ENCODE data around the gene FHDC1.

Gene FHDC1

DNA sequence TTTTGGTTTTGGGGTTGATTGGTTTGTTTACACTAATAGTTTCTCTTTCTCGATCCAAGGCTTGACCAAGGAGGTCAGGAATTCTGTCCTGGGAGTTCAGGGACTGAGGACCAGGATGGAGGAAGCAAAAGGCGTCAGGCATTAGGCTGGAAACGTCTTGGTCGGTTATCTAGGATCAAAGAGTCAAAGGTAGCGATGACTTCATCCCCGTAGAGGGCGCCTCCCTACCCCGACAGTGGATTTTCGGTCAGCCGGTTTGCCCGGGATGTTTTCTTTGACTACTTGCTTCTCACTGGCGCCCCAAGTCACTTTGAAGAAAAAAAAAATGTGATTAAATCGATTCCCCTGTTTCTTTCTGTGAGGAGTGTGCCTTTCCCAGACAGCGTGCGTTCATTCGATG, 980 bp upstream of the FHDC1 start:
- no peak for DNase-seq (ENCODE audit: low read depth)

DNA sequence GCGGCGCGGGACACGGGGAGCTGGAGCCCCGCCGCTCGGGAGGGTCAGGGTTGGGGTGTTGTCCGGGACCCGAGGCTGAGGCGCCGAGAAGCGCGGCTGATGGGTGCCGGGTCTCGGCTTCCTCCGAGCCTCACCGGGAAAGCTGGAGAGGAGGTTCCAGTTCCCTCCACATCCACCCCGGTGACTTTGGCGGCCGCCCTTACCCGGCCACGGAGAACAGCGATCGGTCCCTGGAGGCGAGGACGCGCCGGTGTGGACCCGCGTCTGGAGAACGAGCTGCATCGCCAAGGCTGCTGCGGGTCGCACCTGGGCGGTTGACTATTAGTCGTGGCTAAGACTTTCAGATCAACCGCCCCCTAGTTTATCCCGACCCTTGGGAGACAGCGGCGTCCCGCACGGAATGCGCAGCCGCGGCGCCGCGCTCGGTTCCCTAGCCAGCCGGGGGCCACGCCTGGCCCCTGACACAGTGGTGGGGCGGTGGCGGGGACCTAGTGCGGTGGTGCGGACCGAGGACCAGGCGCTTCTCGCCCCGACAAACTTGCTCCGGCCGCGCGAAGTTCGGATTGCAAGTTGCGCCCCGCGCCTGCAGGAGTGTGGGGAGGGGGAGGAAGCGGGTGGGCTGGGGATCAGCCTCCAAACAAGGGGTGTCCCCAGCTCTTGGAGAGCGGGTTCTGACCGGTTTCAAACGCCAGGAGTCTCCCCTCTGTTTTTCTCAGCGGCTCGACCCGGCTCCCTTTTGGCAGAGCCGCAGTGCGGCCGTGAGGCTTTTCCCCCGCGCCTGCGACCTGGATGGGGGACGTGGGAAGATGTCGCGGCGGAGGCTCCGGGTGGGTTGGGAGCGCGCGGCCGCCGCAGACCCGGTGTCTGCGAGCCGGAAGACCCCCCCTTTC, 568 bp downstream of the FHDC1 start:
- peak; percentile 9 for DNase-seq (ENCODE audit: low read depth)

DNA sequence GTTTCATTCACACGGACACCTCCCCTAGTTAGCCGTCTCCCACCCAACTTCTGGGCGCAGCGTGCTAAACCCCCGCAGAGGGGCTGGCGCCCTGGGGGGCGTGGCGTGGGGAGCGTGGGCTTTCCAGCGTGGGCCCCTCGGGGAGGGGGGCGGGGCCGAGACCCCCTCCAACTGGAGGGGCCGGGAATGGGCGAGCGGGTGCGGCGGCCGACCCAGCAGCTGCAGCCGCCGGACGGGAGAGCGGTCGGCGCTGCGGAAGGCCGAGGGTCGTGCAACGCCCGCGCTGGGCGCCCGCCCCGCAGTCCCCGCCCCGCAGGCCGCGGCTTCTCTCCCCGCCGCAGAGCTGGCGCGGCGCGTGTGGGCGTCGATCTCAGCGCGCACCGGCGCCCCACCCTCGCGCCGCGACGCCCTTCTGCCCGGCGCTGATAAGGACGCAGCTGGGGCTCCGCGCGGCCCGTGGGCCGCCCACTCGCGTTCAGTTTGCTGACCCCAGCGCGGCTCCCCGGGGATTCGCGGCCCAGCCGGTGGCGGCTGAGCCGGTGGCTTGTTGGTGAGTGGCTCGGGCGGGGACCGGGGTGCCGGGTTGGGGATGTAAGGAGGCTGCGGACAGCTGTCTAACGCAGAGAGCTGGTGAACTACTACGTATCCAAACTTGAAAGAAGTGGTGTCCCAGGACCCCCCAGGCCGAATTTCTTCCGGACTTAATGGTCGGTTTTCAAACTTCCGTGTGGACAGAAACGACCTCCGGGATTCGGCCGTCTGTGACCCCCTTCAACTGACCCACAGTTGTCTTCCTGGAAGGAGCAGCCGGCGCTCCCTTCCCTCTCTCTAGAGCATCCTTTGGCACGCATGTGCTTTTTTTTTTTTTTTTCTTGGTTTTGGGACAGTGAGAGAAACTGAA, 1.5 kb downstream of the FHDC1 start:
- DNase-seq (ENCODE audit: low read depth), result peak; percentile 3

DNA sequence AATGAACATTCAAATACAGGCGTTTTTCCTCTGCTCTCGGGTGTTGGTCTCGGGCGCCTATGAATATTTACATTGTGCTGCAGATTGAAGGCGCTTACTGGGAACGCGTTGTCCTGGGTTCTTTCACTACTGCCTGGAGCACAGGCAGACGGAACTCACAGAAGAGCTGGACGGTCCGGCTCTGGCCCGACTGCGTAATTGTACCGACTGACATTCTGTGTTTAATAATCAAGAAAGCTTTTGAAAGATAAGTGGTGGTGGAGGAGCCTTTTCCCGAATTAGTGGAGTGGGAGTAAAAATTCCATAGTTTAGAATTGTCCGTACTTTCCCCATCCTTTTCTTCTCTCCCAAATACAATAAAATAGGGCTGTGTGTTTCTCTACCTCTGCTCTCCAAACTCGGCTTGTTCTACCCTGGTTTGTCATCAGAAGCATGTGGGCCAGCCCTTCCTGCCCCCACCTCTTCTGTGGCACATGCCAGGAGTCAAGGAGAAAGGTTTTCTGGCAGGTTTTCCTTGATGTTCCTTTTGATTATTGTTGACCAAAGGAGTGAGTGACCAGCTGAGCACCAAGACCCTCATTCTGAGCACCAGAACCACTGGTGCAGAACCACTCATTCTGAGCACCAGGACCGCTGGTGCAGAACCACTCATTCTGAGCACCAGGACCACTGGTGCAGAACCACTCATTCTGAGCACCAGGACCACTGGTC, 2.3 kb downstream of the FHDC1 start:
- no peak for DNase-seq (ENCODE audit: low read depth)

DNA sequence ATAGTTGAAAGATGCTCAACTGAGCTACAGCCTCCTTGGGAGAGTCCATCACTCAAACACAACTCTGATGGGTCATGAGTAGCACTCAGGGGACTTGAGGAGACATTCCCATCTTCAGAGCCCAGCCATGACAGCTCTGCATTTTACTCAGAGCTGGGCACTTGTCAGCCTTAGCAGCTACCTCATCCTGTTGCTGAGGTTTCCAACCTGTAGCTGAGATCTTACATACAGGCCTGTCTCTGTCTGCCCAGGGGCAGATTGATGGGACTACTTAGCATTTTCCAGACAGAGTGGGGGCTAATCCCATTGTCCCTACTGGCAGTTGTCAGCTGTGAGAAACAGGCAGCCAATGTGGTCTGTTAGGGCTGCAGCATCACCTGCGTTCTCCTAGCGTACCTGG, 3.5 kb downstream of the FHDC1 start:
- DNase-seq (ENCODE audit: low read depth), result no peak

- no peak for DNase-seq (ENCODE audit: low read depth)
Measured at GRCh38 chr4:152940461-152940860, 4.3 kb downstream of the FHDC1 start.

DNA sequence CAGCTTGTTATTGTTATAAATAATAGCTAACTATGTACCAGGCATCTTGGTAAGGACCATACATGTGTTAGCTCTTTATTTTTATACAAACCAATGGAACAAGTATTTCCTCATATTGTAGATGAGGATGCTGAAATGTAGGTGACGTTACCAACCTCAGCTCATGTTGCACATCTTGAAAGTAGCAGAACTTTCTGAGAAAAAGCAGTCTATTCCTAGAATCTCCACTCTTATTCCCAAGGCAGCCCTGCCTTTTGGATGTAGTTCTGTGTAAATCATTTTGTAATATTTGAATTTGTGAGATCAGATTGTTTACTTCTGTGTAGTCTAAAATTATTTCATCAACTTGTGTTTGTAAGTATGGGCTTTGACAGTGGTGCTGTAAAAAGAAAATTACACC, 5.3 kb downstream of the FHDC1 start:
- DNase-seq (ENCODE audit: low read depth), result no peak

DNA sequence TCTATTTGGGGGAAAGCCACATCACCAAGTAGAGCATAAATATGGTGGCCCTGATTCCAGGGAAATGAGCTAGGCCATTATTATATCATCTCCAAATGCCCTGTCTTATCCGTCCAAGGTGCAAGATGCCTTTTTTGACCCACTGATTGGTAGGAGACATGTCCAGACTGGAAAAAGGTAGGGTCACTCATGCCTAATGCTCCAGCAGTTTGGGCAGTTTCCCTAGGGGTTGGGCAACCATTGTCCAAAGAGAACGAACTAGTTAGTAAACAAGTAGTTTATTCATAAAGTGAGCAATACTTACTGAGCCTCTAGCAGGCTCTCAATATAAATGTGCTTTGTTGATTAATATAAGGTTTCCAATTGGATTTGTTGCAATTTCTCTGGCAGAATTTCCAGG, 6.2 kb downstream of the FHDC1 start:
- no peak for DNase-seq (ENCODE audit: low read depth)

GRCh38 chr4:152943672-152944071, 7.5 kb downstream of the FHDC1 start:
- peak; percentile 74 for DNase-seq (ENCODE audit: low read depth)

DNA sequence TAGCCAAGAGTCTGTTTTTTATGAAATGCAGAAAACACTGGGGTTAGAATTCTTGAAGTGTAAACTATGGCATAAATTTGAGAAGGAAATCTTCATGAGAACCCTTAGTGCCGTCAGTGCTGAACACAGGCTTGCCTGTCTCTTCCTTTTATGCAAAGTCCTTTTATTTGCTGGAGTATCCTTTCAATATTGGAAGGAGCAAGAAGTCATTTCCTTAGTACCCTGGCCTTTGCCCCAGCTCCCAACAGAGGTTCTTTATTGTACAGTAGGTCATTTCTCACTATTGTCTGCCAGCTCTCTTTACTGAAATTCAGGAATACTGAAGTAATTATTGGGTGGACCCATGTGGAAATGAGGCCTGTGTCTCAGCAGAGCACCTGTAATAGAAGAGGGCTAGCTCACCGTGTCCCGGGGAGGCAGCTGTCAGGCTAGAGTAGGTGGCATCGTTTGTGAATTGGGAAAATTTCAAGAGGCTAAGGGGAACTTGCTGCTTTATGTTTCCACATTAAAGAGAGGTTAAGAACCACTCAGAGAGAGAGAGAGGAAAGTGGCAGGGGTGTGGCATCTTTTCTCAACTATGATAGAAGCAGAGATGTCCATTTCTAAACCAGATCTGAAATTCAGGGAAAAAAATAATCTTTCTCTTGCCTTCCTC, 8.7 kb downstream of the FHDC1 start:
- DNase-seq (ENCODE audit: low read depth), result no peak

GRCh38 chr4:152945639-152946038, 9.5 kb downstream of the FHDC1 start:
- no peak for DNase-seq (ENCODE audit: low read depth)

DNA sequence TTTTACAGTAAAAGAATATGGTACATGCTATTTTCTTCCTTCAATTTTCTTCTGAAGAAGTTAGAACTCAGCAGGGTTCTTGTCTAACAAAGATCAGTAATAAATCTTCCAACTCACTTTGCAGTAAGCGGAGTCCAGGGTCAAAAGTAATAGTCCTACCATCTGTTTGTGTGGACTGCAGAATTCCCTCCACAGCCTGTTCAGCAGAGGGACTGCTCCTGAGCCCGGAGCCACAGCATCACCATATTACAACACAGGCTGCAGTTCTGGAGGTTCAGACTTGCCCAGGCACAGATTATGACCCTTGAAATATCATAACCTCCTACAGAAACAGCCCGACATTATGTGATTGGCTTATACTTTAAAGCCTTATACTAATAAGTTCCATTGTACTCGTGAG, 10.3 kb downstream of the FHDC1 start:
- no peak for DNase-seq (ENCODE audit: low read depth)

DNA sequence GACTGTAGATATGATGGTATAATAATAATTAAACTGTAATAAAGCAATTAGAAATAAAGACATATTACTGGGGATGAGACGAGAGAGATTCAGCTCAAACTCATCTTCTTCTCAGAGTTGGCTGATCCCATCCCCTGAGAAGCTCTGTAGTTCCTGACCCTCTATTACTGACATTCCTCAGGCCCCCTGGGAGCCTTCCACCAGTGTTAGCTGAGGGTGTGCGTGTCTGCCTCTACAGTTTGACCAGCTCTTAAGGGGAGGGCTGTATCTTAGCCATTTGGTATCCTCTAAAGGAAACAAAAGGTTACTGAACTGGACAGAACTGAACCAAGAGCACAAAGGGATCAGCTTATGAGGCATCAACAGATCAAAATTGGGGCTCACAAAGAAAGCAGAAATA, 11.2 kb downstream of the FHDC1 start:
- no peak for DNase-seq (ENCODE audit: low read depth)

- no peak for DNase-seq (ENCODE audit: low read depth)
Measured at GRCh38 chr4:152949930-152950329, 13.8 kb downstream of the FHDC1 start.

GRCh38 chr4:152950402-152951274, 14.5 kb downstream of the FHDC1 start:
- DNase-seq (ENCODE audit: low read depth), result no peak

DNA sequence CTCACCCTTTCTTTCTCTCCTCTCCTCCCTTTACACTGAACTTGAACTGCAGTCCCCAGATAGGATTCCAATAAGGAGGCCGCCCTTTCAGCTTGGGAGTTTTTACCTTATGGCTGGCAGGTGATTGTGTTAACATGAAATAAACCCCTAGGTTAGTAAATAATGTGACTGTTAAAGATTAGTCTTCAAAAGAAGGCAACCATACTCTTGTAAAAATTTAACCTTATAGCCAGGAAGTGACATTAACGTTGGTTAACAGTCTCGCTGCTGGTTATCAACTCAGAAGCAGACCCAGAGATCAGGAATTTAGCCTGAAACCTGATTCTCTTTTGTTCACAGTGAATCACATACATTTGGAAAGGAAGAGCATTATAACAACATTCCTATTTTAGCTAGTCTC, 15.2 kb downstream of the FHDC1 start:
- DNase-seq (ENCODE audit: low read depth), result no peak

DNA sequence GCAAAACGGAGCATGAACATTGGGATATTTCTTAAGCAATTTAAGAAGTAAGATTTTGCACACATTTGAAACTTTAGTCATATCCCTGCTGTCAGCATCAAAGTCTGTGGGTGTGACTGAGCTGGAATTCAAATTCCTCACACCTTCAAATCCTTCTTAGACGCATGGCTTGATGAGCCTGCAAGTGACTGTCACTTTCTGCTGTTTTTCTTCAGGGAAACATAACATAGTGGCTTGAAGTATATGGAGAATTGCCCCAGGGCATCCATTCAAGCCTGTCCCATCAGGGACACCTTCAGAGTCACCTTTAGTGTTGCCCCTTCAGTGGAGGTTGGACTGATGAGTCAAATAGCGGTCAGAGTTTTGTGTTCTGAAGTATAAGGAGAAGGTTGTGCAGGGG, 17.4 kb downstream of the FHDC1 start:
- DNase-seq (ENCODE audit: low read depth), result no peak

DNA sequence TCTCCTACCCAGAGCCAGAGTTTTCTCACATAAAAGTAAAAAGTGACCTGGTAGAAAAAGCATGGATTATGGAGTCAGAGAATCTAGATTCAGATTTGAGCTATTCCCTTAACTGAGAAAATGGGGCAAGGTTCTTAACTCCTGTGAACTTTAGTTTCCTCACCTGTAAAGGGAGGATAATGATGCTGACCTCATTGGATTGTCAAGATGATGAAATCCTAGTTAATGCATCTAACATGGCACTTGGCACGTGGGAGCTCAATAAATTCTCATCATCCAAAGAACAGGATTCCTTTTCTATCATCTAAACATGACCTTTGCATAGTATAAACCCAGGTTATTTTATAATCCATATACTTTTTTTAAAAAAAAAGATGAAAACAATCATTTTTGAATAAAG, 18.6 kb downstream of the FHDC1 start:
- no peak for DNase-seq (ENCODE audit: low read depth)

DNA sequence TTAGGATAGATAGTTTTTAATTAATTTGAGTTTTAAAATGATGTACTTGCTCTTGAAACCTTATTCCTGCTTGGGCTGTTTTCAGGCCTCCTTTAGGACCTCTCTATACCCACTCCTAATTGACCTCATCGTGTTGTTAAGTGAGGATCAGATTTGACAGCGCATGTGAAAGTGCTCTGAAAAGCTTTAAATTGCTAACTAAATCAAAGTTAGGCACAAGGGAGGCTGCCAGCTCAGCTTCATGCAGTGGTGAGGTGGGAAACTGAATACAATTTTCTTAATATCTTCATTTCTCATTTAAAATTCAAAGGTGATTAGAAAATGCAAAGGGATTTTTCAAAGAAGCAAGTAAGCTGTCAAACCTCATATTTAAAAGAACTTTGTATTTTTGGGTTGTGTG, 20.0 kb downstream of the FHDC1 start:
- DNase-seq (ENCODE audit: low read depth), result no peak

- no peak for DNase-seq (ENCODE audit: low read depth)
Measured at GRCh38 chr4:152956650-152957436, 20.7 kb downstream of the FHDC1 start.

Data from GM04504 (cell line).